PFSK-1 (cell line): Measurements from ENCODE around the gene NFIB.

Experiments used
- FOXP2 ChIP-seq: optimal IDR thresholded peaks from 2 replicates; pipeline ENCODE3; 2011; ENCODE audit warnings: borderline replicate concordance, control low read depth, inconsistent platforms; ENCODE audit not compliant: insufficient read depth; ENCODE audit errors: extremely low read length, extremely low read depth
- POLR2AphosphoS5 ChIP-seq: IDR thresholded peaks from 2 replicates; pipeline ENCODE4 v1.6.1; 2012; ENCODE audit warnings: low read depth, mild to moderate bottlenecking, control low read depth, low read length, moderate library complexity
- SIN3A ChIP-seq: IDR thresholded peaks from 2 replicates; pipeline ENCODE4 v1.6.1; 2012; ENCODE audit warnings: mild to moderate bottlenecking, low read length, moderate library complexity, borderline replicate concordance; ENCODE audit not compliant: insufficient read depth
- TAF1 ChIP-seq: IDR thresholded peaks from 2 replicates; pipeline ENCODE4 v1.6.1; 2012; ENCODE audit warnings: low read length, control low read depth, borderline replicate concordance; ENCODE audit not compliant: insufficient read depth
- TF ChIP-seq, protein P1 (sequence below), 2 experiments: IDR thresholded peaks; 2 replicates each; pipeline versions ENCODE4 v1.6.1 to v1.8.0; 2011 to 2012; ENCODE audit warnings: low read depth in 2 of 2, low read length in 2 of 2, control low read depth in 1 of 2, inconsistent platforms in 1 of 2, mild to moderate bottlenecking in 1 of 2, moderate library complexity in 1 of 2; ENCODE audit not compliant: insufficient read depth in 1 of 2

The NFIB gene

GRCh38 chr9:14292181-14292739 lies 21.7 kb downstream of the NFIB start:
- TF ChIP-seq, protein P1, sequence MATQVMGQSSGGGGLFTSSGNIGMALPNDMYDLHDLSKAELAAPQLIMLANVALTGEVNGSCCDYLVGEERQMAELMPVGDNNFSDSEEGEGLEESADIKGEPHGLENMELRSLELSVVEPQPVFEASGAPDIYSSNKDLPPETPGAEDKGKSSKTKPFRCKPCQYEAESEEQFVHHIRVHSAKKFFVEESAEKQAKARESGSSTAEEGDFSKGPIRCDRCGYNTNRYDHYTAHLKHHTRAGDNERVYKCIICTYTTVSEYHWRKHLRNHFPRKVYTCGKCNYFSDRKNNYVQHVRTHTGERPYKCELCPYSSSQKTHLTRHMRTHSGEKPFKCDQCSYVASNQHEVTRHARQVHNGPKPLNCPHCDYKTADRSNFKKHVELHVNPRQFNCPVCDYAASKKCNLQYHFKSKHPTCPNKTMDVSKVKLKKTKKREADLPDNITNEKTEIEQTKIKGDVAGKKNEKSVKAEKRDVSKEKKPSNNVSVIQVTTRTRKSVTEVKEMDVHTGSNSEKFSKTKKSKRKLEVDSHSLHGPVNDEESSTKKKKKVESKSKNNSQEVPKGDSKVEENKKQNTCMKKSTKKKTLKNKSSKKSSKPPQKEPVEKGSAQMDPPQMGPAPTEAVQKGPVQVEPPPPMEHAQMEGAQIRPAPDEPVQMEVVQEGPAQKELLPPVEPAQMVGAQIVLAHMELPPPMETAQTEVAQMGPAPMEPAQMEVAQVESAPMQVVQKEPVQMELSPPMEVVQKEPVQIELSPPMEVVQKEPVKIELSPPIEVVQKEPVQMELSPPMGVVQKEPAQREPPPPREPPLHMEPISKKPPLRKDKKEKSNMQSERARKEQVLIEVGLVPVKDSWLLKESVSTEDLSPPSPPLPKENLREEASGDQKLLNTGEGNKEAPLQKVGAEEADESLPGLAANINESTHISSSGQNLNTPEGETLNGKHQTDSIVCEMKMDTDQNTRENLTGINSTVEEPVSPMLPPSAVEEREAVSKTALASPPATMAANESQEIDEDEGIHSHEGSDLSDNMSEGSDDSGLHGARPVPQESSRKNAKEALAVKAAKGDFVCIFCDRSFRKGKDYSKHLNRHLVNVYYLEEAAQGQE (IDR thresholded peaks at IDR 0.05; ENCODE audit: insufficient read depth in 1 of 2, low read depth in 2 of 2, low read length in 2 of 2): no peak

DNA sequence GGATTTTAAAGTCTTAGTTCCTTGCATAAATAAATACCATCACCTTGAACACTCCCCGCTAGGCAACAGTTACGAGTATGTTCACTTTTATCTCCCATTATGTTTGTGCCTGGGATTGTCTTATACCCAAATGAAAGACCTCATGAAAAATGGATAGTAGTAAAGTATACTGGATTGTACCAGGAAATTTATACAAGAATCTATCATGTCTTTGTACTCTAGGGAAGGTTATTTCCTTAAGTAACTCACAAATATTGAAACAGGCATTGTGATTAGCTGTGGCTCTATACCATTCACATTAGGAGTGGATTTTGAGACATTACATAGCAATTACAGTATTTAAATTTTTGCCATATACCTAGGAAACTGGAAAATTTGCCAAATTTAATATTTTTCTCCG lies 24.0 kb downstream of the NFIB start:
- TF ChIP-seq POLR2AphosphoS5 (no peak), FOXP2 (no peak), SIN3A (no peak), TAF1 (no peak)
- TF ChIP-seq, protein P1 (IDR thresholded peaks at IDR 0.05; ENCODE audit: insufficient read depth in 1 of 2, low read depth in 2 of 2, low read length in 2 of 2): no peak

DNA sequence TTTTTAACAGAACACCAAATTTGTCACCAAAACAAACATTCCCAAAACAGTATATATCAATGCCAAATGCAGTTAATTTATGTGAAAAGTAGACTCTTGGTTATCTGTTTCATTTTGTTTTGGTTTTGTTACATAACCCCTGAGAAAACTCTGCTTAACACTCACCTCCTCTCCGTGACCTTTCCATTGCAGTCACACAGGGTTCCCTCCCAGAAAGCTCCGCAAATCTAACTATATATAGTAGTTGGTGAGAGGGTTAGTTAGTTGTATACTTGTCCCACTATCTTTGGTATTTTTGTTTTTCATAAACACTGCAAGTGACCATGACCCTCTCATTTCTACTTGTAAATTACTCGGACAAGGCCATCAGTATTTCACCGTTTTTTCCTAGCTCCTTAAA lies 25.5 kb downstream of the NFIB start:
- TF ChIP-seq SIN3A (no peak), FOXP2 (no peak), TAF1 (no peak), POLR2AphosphoS5 (no peak)
- TF ChIP-seq, protein P1 (IDR thresholded peaks at IDR 0.05; ENCODE audit: insufficient read depth in 1 of 2, low read depth in 2 of 2, low read length in 2 of 2): no peak

DNA sequence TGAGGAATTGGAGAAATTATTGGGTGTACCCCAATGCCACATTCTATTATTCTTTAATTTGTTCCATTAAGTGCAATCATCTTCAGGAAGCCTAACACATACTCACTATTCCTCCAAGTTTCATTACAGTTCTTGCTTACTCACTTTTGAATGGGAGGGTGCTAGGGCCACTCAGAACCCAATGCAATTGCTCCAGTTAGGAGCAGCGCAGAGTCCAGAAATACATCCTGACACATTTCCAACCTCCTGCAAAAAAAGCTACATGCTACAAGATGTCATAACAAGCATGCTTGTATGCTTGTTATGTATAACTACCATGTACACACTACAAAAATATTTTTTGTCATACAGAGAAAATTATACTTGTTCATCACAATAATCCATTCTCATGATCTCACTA lies 27.8 kb downstream of the NFIB start:
- TF ChIP-seq FOXP2 (no peak), TAF1 (no peak), POLR2AphosphoS5 (no peak), SIN3A (no peak)
- TF ChIP-seq, protein P1 (IDR thresholded peaks at IDR 0.05; ENCODE audit: insufficient read depth in 1 of 2, low read depth in 2 of 2, low read length in 2 of 2): no peak

DNA sequence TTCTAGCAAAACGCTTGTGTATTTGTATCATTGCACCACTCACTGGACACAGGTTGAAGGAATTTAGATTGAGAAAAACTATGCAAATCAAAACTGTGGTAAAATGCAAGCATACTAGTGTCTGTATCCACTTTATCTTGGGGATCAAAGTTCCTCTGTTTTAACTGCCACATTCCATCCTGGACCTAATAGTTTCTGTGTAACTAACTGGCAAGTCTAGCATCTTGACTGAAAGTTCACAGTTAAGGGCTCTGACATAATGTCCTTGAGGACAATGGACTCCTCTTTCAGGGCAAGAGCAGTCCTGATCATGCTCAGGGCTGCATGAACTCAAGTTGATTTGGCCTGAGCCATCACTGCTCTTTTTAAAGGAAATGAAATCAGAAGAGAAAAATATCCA lies 30.7 kb downstream of the NFIB start:
- no peak for TF ChIP-seq TAF1
- TF ChIP-seq, protein P1 (IDR thresholded peaks at IDR 0.05; ENCODE audit: insufficient read depth in 1 of 2, low read depth in 2 of 2, low read length in 2 of 2): no peak
- no peak for TF ChIP-seq SIN3A
- no peak for TF ChIP-seq FOXP2
- no peak for TF ChIP-seq POLR2AphosphoS5
